ENCODE results near the gene SUPT16H. TPM values are rescaled to one million over a fixed set of nuclear protein-coding genes. Genes with fewer than 3 reads are reported as not detected.

The SUPT16H gene
- total and polyA plus RNA-seq, 8 donors, result 14.8 to 31.6 (median 19.9) TPM

- no peak overlapping the region for H3K27ac ChIP-seq
- FAIRE-seq (no peak), DNase-seq (no peak), ATAC-seq (no peak)
- H3K9me3 ChIP-seq, result no peaks in the 10 kb centered on the region
- no peaks in the 10 kb centered on the region for H3K36me3 ChIP-seq
- no peaks in the 10 kb centered on the region for H3K4me1 ChIP-seq
- TF ChIP-seq, protein P1, sequence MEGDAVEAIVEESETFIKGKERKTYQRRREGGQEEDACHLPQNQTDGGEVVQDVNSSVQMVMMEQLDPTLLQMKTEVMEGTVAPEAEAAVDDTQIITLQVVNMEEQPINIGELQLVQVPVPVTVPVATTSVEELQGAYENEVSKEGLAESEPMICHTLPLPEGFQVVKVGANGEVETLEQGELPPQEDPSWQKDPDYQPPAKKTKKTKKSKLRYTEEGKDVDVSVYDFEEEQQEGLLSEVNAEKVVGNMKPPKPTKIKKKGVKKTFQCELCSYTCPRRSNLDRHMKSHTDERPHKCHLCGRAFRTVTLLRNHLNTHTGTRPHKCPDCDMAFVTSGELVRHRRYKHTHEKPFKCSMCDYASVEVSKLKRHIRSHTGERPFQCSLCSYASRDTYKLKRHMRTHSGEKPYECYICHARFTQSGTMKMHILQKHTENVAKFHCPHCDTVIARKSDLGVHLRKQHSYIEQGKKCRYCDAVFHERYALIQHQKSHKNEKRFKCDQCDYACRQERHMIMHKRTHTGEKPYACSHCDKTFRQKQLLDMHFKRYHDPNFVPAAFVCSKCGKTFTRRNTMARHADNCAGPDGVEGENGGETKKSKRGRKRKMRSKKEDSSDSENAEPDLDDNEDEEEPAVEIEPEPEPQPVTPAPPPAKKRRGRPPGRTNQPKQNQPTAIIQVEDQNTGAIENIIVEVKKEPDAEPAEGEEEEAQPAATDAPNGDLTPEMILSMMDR (IDR thresholded peaks at IDR 0.05), result no peak
- H3K27me3 ChIP-seq, result no peaks in the 10 kb centered on the region
- WGBS, 2 donors, result 73 to 83% methylated on average over 2 of the region's 2 CpGs
- intact Hi-C loops (cut with DNase I), result no loop called here
- no peak overlapping the region for H3K4me3 ChIP-seq
Measured at GRCh38 chr14:21332950-21333349, 50.9 kb downstream of the SUPT16H start.

- no peak for ATAC-seq
- Histone ChIP-seq H3K36me3 (no peaks in the 10 kb centered on the region), H3K27ac (no peak overlapping the region), H3K9me3 (no peaks in the 10 kb centered on the region), H3K4me3 (no peak overlapping the region), H3K27me3 (no peaks in the 10 kb centered on the region), H3K4me1 (no peaks in the 10 kb centered on the region)
- no peak for FAIRE-seq
- 66 to 75% methylated on average over 1 of the region's 1 CpG for WGBS, 2 donors
- TF ChIP-seq, protein P1 (IDR thresholded peaks at IDR 0.05), result no peak
- intact Hi-C loops (cut with DNase I), result no loop called here
- no peak for DNase-seq
Measured at GRCh38 chr14:21326972-21327371, 56.8 kb downstream of the SUPT16H start.

DNA sequence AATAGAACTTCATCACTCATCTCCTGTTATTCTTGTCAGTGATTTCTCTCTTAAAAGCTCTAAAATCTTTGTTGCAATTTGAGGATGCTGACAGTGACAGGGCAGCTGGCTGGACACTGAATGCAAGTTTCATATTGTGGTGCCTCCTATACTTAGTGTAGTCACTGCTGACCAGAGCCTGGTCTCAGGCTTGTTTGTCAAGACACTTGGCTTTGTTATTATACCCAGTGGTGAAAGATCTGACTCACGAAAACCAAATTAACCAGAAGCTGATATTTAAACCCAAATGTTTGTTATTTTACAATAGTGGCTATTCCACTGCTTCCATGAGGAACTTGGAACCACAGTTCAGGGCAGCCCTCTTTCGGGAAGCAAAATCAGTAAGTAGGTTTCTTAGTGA, 61.1 kb downstream of the SUPT16H start:
- Histone ChIP-seq H3K27me3 (no peaks in the 10 kb centered on the region), H3K9me3 (no peaks in the 10 kb centered on the region), H3K4me3 (no peak overlapping the region), H3K4me1 (no peaks in the 10 kb centered on the region), H3K36me3 (no peaks in the 10 kb centered on the region), H3K27ac (no peak overlapping the region)
- FAIRE-seq, result no peak
- no peak for DNase-seq
- WGBS, 2 donors, result 70 to 73% methylated on average over 2 of the region's 2 CpGs
- no peak for ATAC-seq
- TF ChIP-seq, protein P1 (IDR thresholded peaks at IDR 0.05), result no peak
- intact Hi-C loops (cut with DNase I), result no loop called here

GRCh38 chr14:21320913-21321312, 62.9 kb downstream of the SUPT16H start:
- H3K9me3 ChIP-seq, result no peaks in the 10 kb centered on the region
- 85 to 92% methylated on average over 2 of the region's 2 CpGs for WGBS, 2 donors
- no peak for DNase-seq
- H3K36me3 ChIP-seq, result no peaks in the 10 kb centered on the region
- no peak for FAIRE-seq
- H3K4me3 ChIP-seq, result no peak overlapping the region
- no peaks in the 10 kb centered on the region for H3K4me1 ChIP-seq
- no peak overlapping the region for H3K27ac ChIP-seq
- ATAC-seq, result no peak
- no peaks in the 10 kb centered on the region for H3K27me3 ChIP-seq
- intact Hi-C loops (cut with DNase I), result no loop called here
- TF ChIP-seq, protein P1 (IDR thresholded peaks at IDR 0.05), result no peak

DNA sequence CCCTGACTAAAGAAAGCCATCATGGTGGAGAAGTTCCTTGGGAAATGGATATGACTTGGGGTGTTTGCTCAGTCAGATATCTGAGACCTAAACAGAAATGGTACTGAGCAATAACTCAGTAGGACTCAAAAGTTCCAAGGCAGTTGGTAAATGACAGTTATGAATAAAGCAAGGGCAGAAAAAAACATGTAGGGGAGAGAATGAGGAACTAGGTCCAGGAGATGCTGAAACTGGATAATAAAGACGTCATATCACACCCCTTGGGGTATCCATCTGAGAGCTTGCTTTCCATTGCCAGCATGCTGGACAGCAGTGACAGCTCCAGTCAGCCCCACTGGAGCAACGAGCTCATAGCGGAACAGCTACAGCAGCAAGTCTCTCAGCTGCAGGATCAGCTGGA, 66.4 kb downstream of the SUPT16H start:
- no peaks in the 10 kb centered on the region for H3K36me3 ChIP-seq
- ATAC-seq (peak in 1 of 4 donors; percentile 21), DNase-seq (no peak), FAIRE-seq (no peak)
- no peak overlapping the region for H3K27ac ChIP-seq
- H3K4me1 ChIP-seq, result no peaks in the 10 kb centered on the region
- TF ChIP-seq, protein P1 (IDR thresholded peaks at IDR 0.05), result no peak
- 48 to 58% methylated on average over 3 of the region's 3 CpGs for WGBS, 2 donors
- no peak overlapping the region for H3K4me3 ChIP-seq
- intact Hi-C loops (cut with DNase I), result no loop called here
- H3K27me3 ChIP-seq, result no peaks in the 10 kb centered on the region
- no peaks in the 10 kb centered on the region for H3K9me3 ChIP-seq
